ENCODE measurements around the gene HOXC13. TPM values are rescaled to one million over a fixed set of nuclear protein-coding genes. Genes with fewer than 3 reads are reported as not detected.

HOXC13 gene
- total and polyA plus RNA-seq, 9 of the 15 experiments (the other 6 are each of a cell fraction or from before 2014, with no cell fraction given) = 0.03 to 0.29 (median 0.17) TPM; not detected in 2

GRCh38 chr12:53972722-53973235 is 34.1 kb downstream of the HOXC13 start, which contains the start of gene HOXC11 (continued):
- TF ChIP-seq ZNF407 (IDR thresholded peaks at IDR 0.05; ENCODE audit: low read depth) = no peak

Measured in K562 (cell line).